D721Med (cell line): Measurements from ENCODE around the gene SPI1.

Experiments
- DNase-seq: peaks from one replicate; pipeline ENCODE4 v3.0.0; 2011; ENCODE audit warnings: low spot score; ENCODE audit not compliant: insufficient read length
- FAIRE-seq: peaks from 2 replicates; lab custom pipeline; 2011; peaks lifted over from hg19 to GRCh38; lab: Jason Lieb, UNC
- TF ChIP-seq, protein P1 (sequence below): IDR thresholded peaks from 2 replicates; pipeline ENCODE4 v1.5.1; 2012; ENCODE audit warnings: mild to moderate bottlenecking, control low read depth; ENCODE audit not compliant: insufficient read depth; ENCODE audit errors: missing control alignments

SPI1 gene

GRCh38 chr11:47415091-47415854 is 36.9 kb upstream of the SPI1 start:
- TF ChIP-seq, protein P1, sequence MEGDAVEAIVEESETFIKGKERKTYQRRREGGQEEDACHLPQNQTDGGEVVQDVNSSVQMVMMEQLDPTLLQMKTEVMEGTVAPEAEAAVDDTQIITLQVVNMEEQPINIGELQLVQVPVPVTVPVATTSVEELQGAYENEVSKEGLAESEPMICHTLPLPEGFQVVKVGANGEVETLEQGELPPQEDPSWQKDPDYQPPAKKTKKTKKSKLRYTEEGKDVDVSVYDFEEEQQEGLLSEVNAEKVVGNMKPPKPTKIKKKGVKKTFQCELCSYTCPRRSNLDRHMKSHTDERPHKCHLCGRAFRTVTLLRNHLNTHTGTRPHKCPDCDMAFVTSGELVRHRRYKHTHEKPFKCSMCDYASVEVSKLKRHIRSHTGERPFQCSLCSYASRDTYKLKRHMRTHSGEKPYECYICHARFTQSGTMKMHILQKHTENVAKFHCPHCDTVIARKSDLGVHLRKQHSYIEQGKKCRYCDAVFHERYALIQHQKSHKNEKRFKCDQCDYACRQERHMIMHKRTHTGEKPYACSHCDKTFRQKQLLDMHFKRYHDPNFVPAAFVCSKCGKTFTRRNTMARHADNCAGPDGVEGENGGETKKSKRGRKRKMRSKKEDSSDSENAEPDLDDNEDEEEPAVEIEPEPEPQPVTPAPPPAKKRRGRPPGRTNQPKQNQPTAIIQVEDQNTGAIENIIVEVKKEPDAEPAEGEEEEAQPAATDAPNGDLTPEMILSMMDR: no peak
- FAIRE-seq: no peak
- DNase-seq: no peak

DNA sequence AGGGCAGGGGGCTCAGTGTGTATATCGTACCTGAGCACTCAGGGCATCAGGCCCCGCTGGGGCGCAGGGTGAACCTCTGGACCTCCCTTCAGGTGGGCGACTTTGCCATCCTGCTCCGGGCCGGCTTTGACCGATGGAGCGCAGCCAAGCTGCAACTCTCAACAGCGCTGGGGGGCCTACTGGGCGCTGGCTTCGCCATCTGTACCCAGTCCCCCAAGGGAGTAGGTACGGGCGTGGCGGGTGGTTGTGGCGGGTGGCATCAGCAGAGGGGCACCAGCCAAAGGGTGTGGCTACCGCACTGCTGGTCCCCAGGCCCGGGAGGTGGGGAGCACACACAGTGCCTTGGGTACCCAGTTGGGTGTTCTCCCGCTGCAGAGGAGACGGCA is 36.3 kb upstream of the SPI1 start:
- TF ChIP-seq, protein P1: no peak
- DNase-seq (no peak), FAIRE-seq (no peak)

DNA sequence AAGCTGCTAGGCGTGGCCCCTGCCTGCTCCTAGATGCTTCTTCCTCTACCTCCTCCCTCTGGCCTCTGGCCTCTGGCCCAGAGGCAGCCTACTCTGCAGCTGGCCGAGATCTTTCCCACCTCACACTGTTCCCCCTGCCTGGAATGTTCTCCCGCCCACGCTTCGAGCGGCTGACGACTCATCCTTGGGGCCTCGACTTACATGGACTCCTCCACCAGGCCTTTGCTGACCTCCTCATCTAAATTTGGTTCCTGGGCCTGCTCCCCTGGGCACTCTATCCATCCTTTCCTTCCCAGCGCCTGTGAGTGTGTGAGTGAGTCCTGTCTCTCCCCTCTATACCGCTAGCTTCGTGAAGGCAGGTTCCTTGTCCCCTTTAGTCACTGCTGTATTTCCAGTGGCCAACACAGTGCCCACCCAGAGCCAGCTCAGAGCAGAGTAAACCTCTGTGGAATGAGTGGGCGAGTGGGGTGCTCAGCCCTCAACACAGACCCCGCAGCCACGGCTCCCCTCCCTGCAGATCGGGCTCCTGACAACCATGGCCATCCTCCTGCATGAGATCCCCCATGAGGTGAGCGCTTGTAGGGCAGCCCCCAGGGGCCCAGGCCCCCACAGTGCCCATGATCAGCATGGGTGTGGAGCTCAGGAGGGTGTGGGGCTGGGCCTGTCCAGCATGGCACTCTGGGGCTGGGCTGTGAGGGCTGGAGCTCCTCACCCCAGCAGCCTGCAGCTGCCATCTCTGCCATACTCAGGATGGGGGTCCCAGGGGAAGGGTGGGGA is 35.7 kb upstream of the SPI1 start:
- TF ChIP-seq, protein P1: no peak
- FAIRE-seq (no peak), DNase-seq (no peak)

DNA sequence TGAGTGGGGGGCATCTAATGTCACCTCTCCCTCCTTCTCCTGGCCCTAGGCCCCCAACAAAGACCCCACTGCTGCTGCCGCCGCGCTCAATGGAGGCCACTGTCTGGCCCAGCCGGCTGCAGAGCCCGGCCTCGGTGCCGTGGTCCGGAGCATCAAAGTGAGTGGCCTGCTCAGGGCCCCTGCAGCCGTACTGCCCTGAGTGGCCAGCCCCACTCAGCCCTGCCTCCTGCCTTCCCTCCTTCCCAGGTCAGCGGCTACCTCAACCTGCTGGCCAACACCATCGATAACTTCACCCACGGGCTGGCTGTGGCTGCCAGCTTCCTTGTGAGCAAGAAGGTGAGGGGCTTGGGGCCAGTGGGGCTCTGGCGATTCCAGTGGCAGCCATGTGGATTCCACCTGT is 35.0 kb upstream of the SPI1 start:
- TF ChIP-seq, protein P1: no peak
- FAIRE-seq (no peak), DNase-seq (no peak)

DNA sequence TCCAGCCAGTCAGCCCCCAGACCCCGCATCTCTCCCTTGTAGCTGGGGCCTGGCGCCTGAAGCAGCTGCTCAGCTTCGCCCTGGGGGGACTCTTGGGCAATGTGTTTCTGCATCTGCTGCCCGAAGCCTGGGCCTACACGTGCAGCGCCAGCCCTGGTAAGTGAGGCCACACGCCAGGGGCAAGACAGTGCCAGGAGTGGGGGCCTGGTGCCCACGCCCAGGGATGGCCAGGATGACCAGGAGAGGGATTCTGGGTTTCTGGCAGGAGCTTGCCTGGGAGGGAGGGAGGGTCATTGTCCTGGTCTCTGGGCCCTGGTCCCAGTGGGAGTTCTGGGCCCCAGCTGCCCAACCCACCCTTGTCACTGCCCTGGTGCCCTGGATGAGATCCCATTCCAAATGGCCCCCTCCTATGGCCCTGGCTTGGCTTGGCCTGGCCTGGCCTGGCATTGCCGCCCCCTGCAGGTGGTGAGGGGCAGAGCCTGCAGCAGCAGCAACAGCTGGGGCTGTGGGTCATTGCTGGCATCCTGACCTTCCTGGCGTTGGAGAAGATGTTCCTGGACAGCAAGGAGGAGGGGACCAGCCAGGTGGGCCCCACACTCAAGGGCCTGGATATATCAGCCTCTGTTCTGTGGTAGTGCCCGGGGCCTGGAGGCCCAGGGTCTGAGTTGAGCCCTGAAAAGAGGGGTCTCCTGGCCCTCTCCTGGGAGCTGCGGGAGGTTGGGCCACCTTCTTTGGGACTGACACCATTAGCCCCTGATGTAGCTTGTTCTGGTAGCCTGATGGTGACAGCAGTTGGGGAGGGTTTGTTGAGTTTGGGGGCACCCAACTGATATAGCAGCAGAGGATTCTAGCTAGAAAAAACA is 33.8 kb upstream of the SPI1 start:
- no peak for FAIRE-seq
- TF ChIP-seq, protein P1: peak; percentile 61
- DNase-seq: peak; percentile 53

DNA sequence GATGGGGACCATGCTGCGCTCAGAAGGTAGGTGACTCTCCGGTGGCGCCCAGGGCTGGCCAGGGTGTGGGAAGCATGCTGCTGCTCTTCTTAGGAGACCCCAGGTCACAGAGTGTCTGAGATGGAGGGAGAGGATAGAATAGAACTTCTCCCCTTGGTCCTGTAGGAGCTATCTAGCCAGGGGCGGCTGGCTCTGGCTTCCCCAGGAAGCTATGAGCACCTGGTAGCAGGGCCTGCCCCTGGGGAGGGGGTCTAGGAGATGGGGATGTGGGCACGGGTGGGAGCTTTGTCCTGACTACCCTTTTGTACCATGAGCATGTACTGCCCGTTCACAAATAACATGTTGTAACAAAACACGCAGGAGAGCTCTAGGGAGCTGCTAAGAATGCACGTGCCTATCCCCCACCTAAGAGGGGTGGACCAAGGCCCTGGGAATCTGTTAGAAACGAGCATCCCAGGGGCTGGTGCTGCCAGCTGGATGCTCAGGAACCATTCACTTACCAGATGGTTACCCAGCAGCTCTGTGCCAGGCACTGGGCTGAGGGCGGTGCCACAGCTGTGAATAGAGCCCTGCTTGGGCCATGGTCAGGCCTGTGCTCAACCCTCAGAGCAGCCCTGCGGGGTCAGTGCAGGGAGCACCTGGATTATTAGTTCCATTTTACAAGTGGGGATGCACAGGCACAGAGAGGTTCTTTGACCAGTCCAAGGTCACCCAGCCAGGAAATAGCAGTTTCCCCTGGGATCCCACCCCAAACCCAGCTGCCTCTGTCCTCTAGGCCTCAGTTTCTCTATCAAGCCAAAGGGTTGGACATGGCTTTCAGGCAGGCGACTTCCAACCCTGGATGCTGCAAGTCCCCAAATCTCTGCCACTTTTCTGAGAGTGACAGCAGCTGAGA is 32.3 kb upstream of the SPI1 start:
- FAIRE-seq (no peak), DNase-seq (no peak)
- TF ChIP-seq, protein P1: no peak
